HEK293 (cell line): Measurements from ENCODE around the gene SCPEP1.

Experiments used
- CTCF ChIP-seq: fragments of 450-650 bp; formaldehyde crosslinking; IDR thresholded peaks from 2 replicates; pipeline ENCODE4 v1.5.1; 2016; ENCODE audit warnings: missing biosample characterization, missing genetic modification characterization
- GLIS2 ChIP-seq: fragments of 450-650 bp; formaldehyde crosslinking; IDR thresholded peaks from 2 replicates; pipeline ENCODE4 v1.5.1; 2016; ENCODE audit warnings: missing biosample characterization, missing genetic modification characterization
- REST ChIP-seq: fragments of 450-650 bp; formaldehyde crosslinking; IDR thresholded peaks from 2 replicates; pipeline ENCODE4 v1.5.1; 2016; ENCODE audit warnings: missing biosample characterization, missing genetic modification characterization
- WT1 ChIP-seq: fragments of 450-650 bp; formaldehyde crosslinking; IDR thresholded peaks from 2 replicates; pipeline ENCODE4 v1.5.1; 2016; ENCODE audit warnings: missing biosample characterization, missing genetic modification characterization
- ZBTB17 ChIP-seq: fragments of 450-650 bp; formaldehyde crosslinking; IDR thresholded peaks from 2 replicates; pipeline ENCODE4 v1.5.1; 2016; ENCODE audit warnings: missing biosample characterization, missing genetic modification characterization
- ZNF146 ChIP-seq: fragments of 450-650 bp; formaldehyde crosslinking; IDR thresholded peaks from 2 replicates; pipeline ENCODE4 v1.5.1; 2016; ENCODE audit warnings: missing biosample characterization, missing genetic modification characterization
- ZNF324 ChIP-seq: fragments of 450-650 bp; formaldehyde crosslinking; IDR thresholded peaks from 2 replicates; pipeline ENCODE4 v1.5.1; 2016; ENCODE audit warnings: missing biosample characterization, missing genetic modification characterization
- ZNF362 ChIP-seq: fragments of 450-650 bp; formaldehyde crosslinking; IDR thresholded peaks from 2 replicates; pipeline ENCODE4 v1.5.1; 2016; ENCODE audit warnings: missing biosample characterization, missing genetic modification characterization
- ZNF580 ChIP-seq: fragments of 450-650 bp; formaldehyde crosslinking; IDR thresholded peaks from 2 replicates; pipeline ENCODE4 v1.5.1; 2016; ENCODE audit warnings: missing biosample characterization, missing genetic modification characterization
- ZNF645 ChIP-seq: fragments of 450-650 bp; formaldehyde crosslinking; IDR thresholded peaks from 2 replicates; pipeline ENCODE4; 2016; ENCODE audit warnings: missing biosample characterization, missing genetic modification characterization
- ZNF670 ChIP-seq: fragments of 450-650 bp; formaldehyde crosslinking; IDR thresholded peaks from 2 replicates; pipeline ENCODE4 v1.5.1; 2016; ENCODE audit warnings: missing biosample characterization, missing genetic modification characterization, low read depth
- ZNF692 ChIP-seq: fragments of 450-650 bp; formaldehyde crosslinking; IDR thresholded peaks from 2 replicates; pipeline ENCODE4 v1.5.1; 2016; ENCODE audit warnings: missing biosample characterization, missing genetic modification characterization
- ZNF704 ChIP-seq: fragments of 450-650 bp; formaldehyde crosslinking; IDR thresholded peaks from 2 replicates; pipeline ENCODE4 v1.5.1; 2016; ENCODE audit warnings: missing biosample characterization, missing genetic modification characterization

GRCh38 chr17:56934280-56934679 is 43.7 kb upstream of the SCPEP1 start:
- no peak for TF ChIP-seq ZNF324 (tag by site-specific recombination)
- TF ChIP-seq ZNF580: no peak
- TF ChIP-seq ZNF362 (tag by site-specific recombination): no peak
- no peak for TF ChIP-seq CTCF (tag by site-specific recombination)
- TF ChIP-seq ZNF692 (tag by site-specific recombination): no peak
- TF ChIP-seq WT1: no peak
- no peak for TF ChIP-seq GLIS2 (tag by site-specific recombination)
- TF ChIP-seq ZBTB17 (tag by site-specific recombination): no peak
- no peak for TF ChIP-seq ZNF645
- no peak for TF ChIP-seq ZNF146 (tag by site-specific recombination)
- TF ChIP-seq REST: no peak
- TF ChIP-seq ZNF704 (tag by site-specific recombination): no peak
- no peak for TF ChIP-seq ZNF670 (tag by site-specific recombination)
